22Rv1 (cell line): ENCODE results near the gene GPR62.

Source experiments
- H3K27ac ChIP-seq: fragments of 450-650 bp; 2 replicates; pipeline ENCODE4 v1.5.1; 2017
- CTCF ChIP-seq: fragments of 450-650 bp; IDR thresholded peaks from 2 replicates; pipeline ENCODE4 v1.5.1; 2017; ENCODE audit warnings: mild to moderate bottlenecking
- ZFX ChIP-seq: fragments of 450-650 bp; IDR thresholded peaks from 2 replicates; pipeline ENCODE4 v1.6.1; 2017; ENCODE audit warnings: antibody characterized with exemption, borderline replicate concordance

Gene GPR62

GRCh38 chr3:51966016-51966415, 10.8 kb downstream of the GPR62 start:
- TF ChIP-seq CTCF (no peak), ZFX (no peak)
- H3K27ac ChIP-seq, result no peak overlapping the region

GRCh38 chr3:51966486-51966885, 11.3 kb downstream of the GPR62 start:
- H3K27ac ChIP-seq, result peak overlapping the region; percentile 97
- TF ChIP-seq ZFX (no peak), CTCF (no peak)

- peak overlapping the region; percentile 97 for H3K27ac ChIP-seq
- no peak for TF ChIP-seq ZFX
- no peak for TF ChIP-seq CTCF
These were observed 11.8 kb downstream of the GPR62 start for GRCh38 chr3:51966922-51967383.

- H3K27ac ChIP-seq, result peak within 1 kb of the TSS; percentile 97
- TF ChIP-seq ZFX (no peak), CTCF (no peak)
These were observed 12.4 kb downstream of the GPR62 start, which contains the start of gene PCBP4 for GRCh38 chr3:51967384-51968169. TSS of gene PCBP4 (minus strand) at chr3:51967454. CDS start at chr3:51961240, 6,214 bp downstream.

GRCh38 chr3:51968170-51968775, 13.1 kb downstream of the GPR62 start:
- H3K27ac ChIP-seq, result peak overlapping the region; percentile 97
- TF ChIP-seq CTCF (no peak), ZFX (no peak)

GRCh38 chr3:51968883-51969678, 13.9 kb downstream of the GPR62 start:
- H3K27ac ChIP-seq, result peak overlapping the region; percentile 97
- TF ChIP-seq ZFX, result no peak
- TF ChIP-seq CTCF, result no peak
